ENCODE measurements around the gene VMO1.

VMO1 gene

GRCh38 chr17:4800462-4801196 is 14.5 kb upstream of the VMO1 start:
- FAIRE-seq: no peak
- no peak for DNase-seq (ENCODE audit: insufficient read length, low spot score)

GRCh38 chr17:4796552-4796920 is 10.4 kb upstream of the VMO1 start:
- DNase-seq (ENCODE audit: insufficient read length, low spot score) (no peak), FAIRE-seq (peak; percentile 63)

- FAIRE-seq (no peak), DNase-seq (ENCODE audit: insufficient read length, low spot score) (no peak)
Measured at GRCh38 chr17:4795168-4795567, 9.0 kb upstream of the VMO1 start.

- FAIRE-seq (no peak), DNase-seq (ENCODE audit: insufficient read length, low spot score) (no peak)
Measured at GRCh38 chr17:4790705-4791088, 4.5 kb upstream of the VMO1 start.

GRCh38 chr17:4789951-4790704 is 4.0 kb upstream of the VMO1 start:
- FAIRE-seq: peak; percentile 83

GRCh38 chr17:4789701-4789950 is 3.5 kb upstream of the VMO1 start:
- DNase-seq (ENCODE audit: insufficient read length, low spot score) (no peak), FAIRE-seq (no peak)

More at GRCh38 chr17:4789951-4790704, 4.0 kb upstream of the VMO1 start:
- DNase-seq (ENCODE audit: insufficient read length, low spot score): peak; percentile 86

- DNase-seq (ENCODE audit: insufficient read length, low spot score) (no peak), FAIRE-seq (no peak)
Measured at GRCh38 chr17:4788807-4789700, 2.9 kb upstream of the VMO1 start, which contains the start of gene GLTPD2. TSS of gene GLTPD2 (plus strand) at chr17:4788964. CDS start at chr17:4789012, 48 bp downstream.

GRCh38 chr17:4788159-4788806 is 2.1 kb upstream of the VMO1 start:
- FAIRE-seq: no peak
- no peak for DNase-seq (ENCODE audit: insufficient read length, low spot score)

- no peak for FAIRE-seq
Measured at GRCh38 chr17:4786516-4786915, 352 bp upstream of the VMO1 start.

GRCh38 chr17:4785311-4786105 is 656 bp downstream of the VMO1 start:
- FAIRE-seq: no peak
- DNase-seq (ENCODE audit: insufficient read length, low spot score): no peak

More at GRCh38 chr17:4786516-4786915, 352 bp upstream of the VMO1 start:
- DNase-seq (ENCODE audit: insufficient read length, low spot score): no peak

GRCh38 chr17:4782652-4783051 is 3.5 kb downstream of the VMO1 start:
- no peak for FAIRE-seq
- DNase-seq (ENCODE audit: insufficient read length, low spot score): no peak

- DNase-seq (ENCODE audit: insufficient read length, low spot score): no peak
- no peak for FAIRE-seq
Measured at GRCh38 chr17:4780325-4780955, 5.7 kb downstream of the VMO1 start.

- DNase-seq (ENCODE audit: insufficient read length, low spot score): no peak
- FAIRE-seq: no peak
Measured at GRCh38 chr17:4777969-4778760, 8.0 kb downstream of the VMO1 start.

- FAIRE-seq (no peak), DNase-seq (ENCODE audit: insufficient read length, low spot score) (no peak)
Measured at GRCh38 chr17:4772235-4772613, 13.9 kb downstream of the VMO1 start.

- DNase-seq (ENCODE audit: insufficient read length, low spot score) (no peak), FAIRE-seq (no peak)
Measured at GRCh38 chr17:4771519-4772234, 14.5 kb downstream of the VMO1 start, which contains the start of gene TM4SF5. TSS of gene TM4SF5 (plus strand) at chr17:4771886. CDS start at chr17:4771923, 37 bp downstream.

- FAIRE-seq (no peak), DNase-seq (ENCODE audit: insufficient read length, low spot score) (no peak)
Measured at GRCh38 chr17:4769628-4770027, 16.5 kb downstream of the VMO1 start.

- no peak for FAIRE-seq
- no peak for DNase-seq (ENCODE audit: insufficient read length, low spot score)
Measured at GRCh38 chr17:4768298-4768697, 17.9 kb downstream of the VMO1 start.

GRCh38 chr17:4766723-4767122 is 19.4 kb downstream of the VMO1 start:
- no peak for FAIRE-seq
- DNase-seq (ENCODE audit: insufficient read length, low spot score): no peak
